Ovary (tissue), 9 donors: Measurements from ENCODE around the gene MRPL34. TPM values are rescaled to one million over a fixed set of nuclear protein-coding genes. Genes with fewer than 3 reads are reported as not detected.

Experiments used
- DNase-seq, 5 donors: peaks; one replicate each; pipeline ENCODE4 v3.0.0-alpha.2; 2019 to 2020
- H3K27ac ChIP-seq, 2 donors: fragments of 200-600 bp; one replicate each; pipeline versions ENCODE4 v1.5.1 to v1.8.0; 2019 to 2022
- H3K27me3 ChIP-seq: fragments of 200-600 bp; one replicate; pipeline ENCODE4 v1.8.0; 2022
- H3K36me3 ChIP-seq: fragments of 200-600 bp; sonication (generic); one replicate; pipeline ENCODE4 v1.5.1; 2019
- H3K4me1 ChIP-seq: one replicate; pipeline ENCODE4 v1.8.1; 2013; ENCODE audit warnings: mild to moderate bottlenecking, moderate library complexity; ENCODE audit not compliant: insufficient read depth
- H3K4me3 ChIP-seq: fragments of 200-600 bp; sonication (generic); one replicate; pipeline ENCODE4 v1.5.1; 2017
- H3K9me3 ChIP-seq, 2 donors: fragments of 200-600 bp in 1 of 2; sonication (generic) in 1 of 2; one replicate each; pipeline versions ENCODE4 v1.5.1 to v1.8.1; 2013 to 2019; ENCODE audit warnings: mild to moderate bottlenecking in 1 of 2, moderate library complexity in 1 of 2
- EP300 ChIP-seq: sonication (generic); formaldehyde crosslinking; IDR thresholded peaks from one replicate; pipeline ENCODE4 v1.6.1; 2017; ENCODE audit warnings: antibody characterized with exemption
- POLR2A ChIP-seq: fragments of 450-650 bp; IDR thresholded peaks from one replicate; pipeline ENCODE4 v1.6.1; 2017; ENCODE audit warnings: antibody characterized with exemption, mild to moderate bottlenecking, moderate library complexity
- WGBS, 3 donors: extraction: QIAGEN DNeasy Blood & Tissue Kit in 1 of 3; methylation state at CpG; one replicate each; pipeline versions ENCODE4 v1.1.5 to v1.1.7; 2013 to 2017; 5-methylcytosine and 5-hydroxymethylcytosine counted together
- intact Hi-C, 4 donors: fragments of 100-400 bp; cut with DNase I; formaldehyde crosslinking; loops; one replicate each; pipeline versions ENCODE4 v1.11.0 to v1.15.1; 2022 to 2023
- polyA plus RNA-seq, 2 donors: library from polyadenylated mRNA; stranded (reverse); fragments of 200-250 nt in 1 of 2; fragments of 350-450 nt in 1 of 2; fragmentation: Illumina TruSeq in 1 of 2; extraction: RNeasy Lipid Tissue Mini Kit (QIAGEN cat#74804) in 1 of 2; gene quantifications; one replicate each; pipeline ENCODE4 v1.2.3, GENCODE V29; 2013 to 2014
- total RNA-seq, 7 donors: library from RNA; depleted of rRNA in 2 of 7; stranded (reverse); fragments of >200 nt in 2 of 7; fragmentation: NEBNext Ultra II Directional in 3 of 7; extraction: Animal tissue kit (Norgen Biotek cat#: 25700) in 3 of 7; gene quantifications; one replicate each; pipeline versions ENCODE4 v1.1.0 to v1.2.4, GENCODE V29; 2016 to 2023
- TF ChIP-seq, protein P1 (sequence below), 3 donors: fragments of 450-650 bp in 2 of 3; fragments of 200-600 bp in 1 of 3; IDR thresholded peaks; one replicate each; pipeline versions ENCODE4 v1.5.1 to v1.8.0; 2016 to 2022; ENCODE audit warnings: antibody characterized with exemption in 3 of 3, mild to moderate bottlenecking in 1 of 3
- donor health status: DM: no; HTN: no; CAD: no; lungs with moderate emphysema.
- donor health status: DM: no; HTN: no; CAD: no.
- donor health status: Bipolar disorder and iron deficiency.
- donor health status: DM: yes; HTN: yes; CAD: no.
- donor health status: DM: no; HTN: no; CAD: no.
- donor health status: DM: yes; HTN: yes; CAD: no.

The MRPL34 gene
- total and polyA plus RNA-seq, 9 donors, result 39.5 to 93.4 (median 58.3) TPM

DNA sequence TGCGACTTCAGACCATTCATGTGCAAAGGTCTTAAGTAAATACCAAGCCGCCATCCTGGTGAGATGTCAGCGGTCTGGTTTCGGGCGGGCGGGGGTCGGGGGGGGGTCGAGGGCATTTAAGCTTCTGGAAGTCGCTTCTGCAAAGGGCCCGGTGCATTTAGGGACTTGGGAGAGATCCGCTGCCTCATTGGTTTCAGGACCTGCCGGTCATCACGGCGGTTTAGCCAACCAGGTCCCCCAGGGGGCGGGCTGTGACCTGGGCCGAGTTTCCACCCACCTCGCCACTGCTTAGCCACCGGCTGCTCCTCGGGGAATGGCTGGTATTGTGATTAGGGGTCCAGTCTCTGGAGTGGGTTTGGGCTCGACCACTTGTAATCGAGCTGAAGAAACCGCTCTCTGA, 16.2 kb upstream of the MRPL34 start:
- H3K27ac ChIP-seq, result no peak overlapping the region
- DNase-seq, result peak; percentile 60 to 75 (median 68)
- TF ChIP-seq POLR2A, result no peak
- TF ChIP-seq EP300, result no peak
- TF ChIP-seq, protein P1, sequence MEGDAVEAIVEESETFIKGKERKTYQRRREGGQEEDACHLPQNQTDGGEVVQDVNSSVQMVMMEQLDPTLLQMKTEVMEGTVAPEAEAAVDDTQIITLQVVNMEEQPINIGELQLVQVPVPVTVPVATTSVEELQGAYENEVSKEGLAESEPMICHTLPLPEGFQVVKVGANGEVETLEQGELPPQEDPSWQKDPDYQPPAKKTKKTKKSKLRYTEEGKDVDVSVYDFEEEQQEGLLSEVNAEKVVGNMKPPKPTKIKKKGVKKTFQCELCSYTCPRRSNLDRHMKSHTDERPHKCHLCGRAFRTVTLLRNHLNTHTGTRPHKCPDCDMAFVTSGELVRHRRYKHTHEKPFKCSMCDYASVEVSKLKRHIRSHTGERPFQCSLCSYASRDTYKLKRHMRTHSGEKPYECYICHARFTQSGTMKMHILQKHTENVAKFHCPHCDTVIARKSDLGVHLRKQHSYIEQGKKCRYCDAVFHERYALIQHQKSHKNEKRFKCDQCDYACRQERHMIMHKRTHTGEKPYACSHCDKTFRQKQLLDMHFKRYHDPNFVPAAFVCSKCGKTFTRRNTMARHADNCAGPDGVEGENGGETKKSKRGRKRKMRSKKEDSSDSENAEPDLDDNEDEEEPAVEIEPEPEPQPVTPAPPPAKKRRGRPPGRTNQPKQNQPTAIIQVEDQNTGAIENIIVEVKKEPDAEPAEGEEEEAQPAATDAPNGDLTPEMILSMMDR (IDR thresholded peaks at IDR 0.05), result no peak
- WGBS, 3 donors, result 10 to 16% (median 12%) methylated on average over 22 of the region's 22 CpGs
- no peak overlapping the region for H3K4me3 ChIP-seq
- intact Hi-C loops, result loop anchor here in 3 of 4 donors (10.0 kb wide), 3 partner anchors 85 to 515 kb away; partner anchors contain the start of genes HAUS8 (in 2 of the 3) and MYO9B (in 2 of the 3)
- no peaks in the 10 kb centered on the region for H3K27me3 ChIP-seq
- peaks cover 2% of the 10 kb centered on the region for H3K4me1 ChIP-seq
- no peaks in the 10 kb centered on the region for H3K9me3 ChIP-seq
- H3K36me3 ChIP-seq, result no peaks in the 10 kb centered on the region

DNA sequence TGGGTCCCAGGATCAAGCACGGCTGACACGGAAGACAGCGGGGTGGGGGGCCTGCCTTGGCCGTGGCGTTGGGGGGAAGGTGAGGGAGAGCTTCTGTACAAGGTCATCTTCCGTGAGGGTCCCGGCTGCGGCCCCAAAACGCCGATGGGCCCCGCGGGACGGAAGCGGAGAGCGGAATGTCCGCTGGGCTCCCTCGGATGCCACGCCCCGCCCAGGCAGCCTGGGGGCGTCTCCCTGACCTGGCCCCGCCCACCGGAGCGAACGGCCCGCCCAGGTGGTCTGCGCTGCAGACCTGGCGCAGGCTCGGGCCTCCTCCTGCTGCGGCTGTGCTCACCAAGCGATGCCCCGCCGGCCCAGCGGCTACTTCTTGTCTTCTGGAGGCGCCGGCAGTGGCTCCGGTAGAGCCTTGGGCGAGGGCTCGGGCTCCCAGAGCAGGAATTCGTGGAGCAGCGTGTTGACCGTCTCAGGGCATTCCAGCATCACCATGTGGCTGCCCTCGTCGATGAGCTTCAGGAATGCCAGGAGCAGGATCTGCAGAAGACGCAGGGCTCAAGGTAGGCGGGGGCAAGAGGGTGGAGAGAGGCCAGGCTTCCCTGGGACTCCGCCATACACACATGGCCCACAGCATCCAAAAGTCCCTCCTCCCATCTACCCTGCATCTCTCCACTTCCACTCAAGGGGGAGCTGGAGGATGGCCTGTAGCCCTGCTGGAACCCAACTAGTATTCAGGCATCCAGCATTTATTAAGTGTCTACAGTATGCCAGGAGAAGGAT, 13.2 kb upstream of the MRPL34 start:
- Histone ChIP-seq H3K27ac (peak overlapping the region in 1 of 2 donors; percentile 74), H3K27me3 (no peaks in the 10 kb centered on the region), H3K36me3 (no peaks in the 10 kb centered on the region), H3K9me3 (no peaks in the 10 kb centered on the region), H3K4me1 (peaks cover 2% of the 10 kb centered on the region), H3K4me3 (peak overlapping the region; percentile 45)
- no peak for TF ChIP-seq POLR2A
- TF ChIP-seq, protein P1 (IDR thresholded peaks at IDR 0.05), result peak in 2 of 3 donors; percentile 42 to 53
- TF ChIP-seq EP300, result no peak
- DNase-seq, result peak; percentile 60 to 89 (median 80)
- WGBS, 3 donors, result 2 to 11% (median 6%) methylated on average over 36 to 46 of the region's 46 CpGs
- intact Hi-C loops, result loop anchor here in 1 of 4 donors (2.0 to 5.0 kb wide), 2 partner anchors 55 to 98 kb away; no protein-coding TSS in a partner anchor

DNA sequence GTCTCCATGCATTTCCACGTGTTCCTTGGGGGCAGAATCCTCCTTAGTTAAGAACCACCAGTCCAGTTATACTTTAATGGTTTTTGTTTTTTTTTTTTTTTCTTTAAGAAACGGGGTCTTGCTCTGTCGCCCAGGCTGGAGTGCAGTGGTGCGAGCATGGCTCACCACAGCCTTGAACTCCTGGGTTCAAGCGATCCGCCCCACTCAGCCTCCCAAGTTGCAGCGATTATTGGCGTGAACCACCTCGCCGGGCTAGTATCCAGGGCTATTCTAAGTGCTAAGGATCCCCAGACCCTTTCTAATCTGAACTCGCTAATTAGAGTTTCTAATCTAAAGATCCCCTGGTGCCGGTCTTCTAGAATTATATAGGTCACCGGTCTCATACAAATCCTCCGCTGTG, 12.1 kb upstream of the MRPL34 start:
- H3K27ac ChIP-seq, result no peak overlapping the region
- intact Hi-C loops, result loop anchor here in 1 of 4 donors (2.0 to 5.0 kb wide), 2 partner anchors 54 to 97 kb away; no protein-coding TSS in a partner anchor

More for the DNA sequence above, 12.1 kb upstream of the MRPL34 start:
- TF ChIP-seq EP300 (no peak), POLR2A (no peak)
- TF ChIP-seq, protein P1 (IDR thresholded peaks at IDR 0.05), result no peak
- no peak overlapping the region for H3K4me3 ChIP-seq
- DNase-seq, result no peak
- no peaks in the 10 kb centered on the region for H3K9me3 ChIP-seq
- H3K4me1 ChIP-seq, result peaks cover 2% of the 10 kb centered on the region
- H3K27me3 ChIP-seq, result no peaks in the 10 kb centered on the region
- WGBS, 3 donors, result 66 to 83% (median 73%) methylated on average over 14 of the region's 14 CpGs
- H3K36me3 ChIP-seq, result no peaks in the 10 kb centered on the region
